ENCODE data around the gene TNFRSF1A. TPM values are rescaled to one million over a fixed set of nuclear protein-coding genes. Genes with fewer than 3 reads are reported as not detected.

The TNFRSF1A gene
- total and polyA plus RNA-seq, 9 of the 15 experiments (the other 6 are each of a cell fraction or from before 2014, with no cell fraction given), result 0.76 to 43.5 (median 30.0) TPM

DNA sequence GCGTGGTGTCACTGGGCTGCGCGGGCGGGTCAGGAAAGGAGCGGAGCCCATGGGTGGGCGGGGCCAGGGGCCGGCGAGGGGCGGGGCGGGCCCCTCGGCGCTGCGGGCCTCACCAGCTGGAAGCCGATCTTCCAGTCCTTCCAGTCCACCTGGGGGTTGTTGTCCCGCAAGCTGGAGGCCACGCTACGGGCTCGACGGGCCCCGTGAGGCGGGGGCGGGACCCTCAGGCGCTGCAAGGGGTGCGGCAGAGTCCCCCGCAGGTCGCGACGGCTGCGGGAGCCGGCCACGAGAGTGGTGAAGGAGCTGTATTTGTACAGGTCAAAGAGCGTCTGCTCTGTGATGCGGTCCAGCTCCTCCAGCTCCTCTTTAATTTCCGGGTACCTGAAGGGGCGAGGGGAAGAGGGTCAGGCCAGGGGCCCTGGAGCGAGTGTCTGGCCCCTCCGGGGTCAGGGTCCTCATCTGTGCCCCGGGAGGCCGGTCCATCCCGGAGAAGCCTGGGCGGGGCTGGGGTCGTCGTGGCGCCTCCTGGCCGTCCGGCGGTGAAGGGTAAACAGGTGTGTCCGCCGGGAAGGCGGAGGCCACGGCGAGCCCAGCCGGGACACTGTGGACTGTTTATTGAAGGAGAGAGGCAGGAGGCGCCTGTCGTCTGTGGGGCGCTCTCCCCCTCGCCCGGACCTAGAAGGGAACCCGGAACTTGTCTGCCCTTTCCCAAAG lies 21.6 kb upstream of the TNFRSF1A start (continued):
- TF ChIP-seq, protein P1, sequence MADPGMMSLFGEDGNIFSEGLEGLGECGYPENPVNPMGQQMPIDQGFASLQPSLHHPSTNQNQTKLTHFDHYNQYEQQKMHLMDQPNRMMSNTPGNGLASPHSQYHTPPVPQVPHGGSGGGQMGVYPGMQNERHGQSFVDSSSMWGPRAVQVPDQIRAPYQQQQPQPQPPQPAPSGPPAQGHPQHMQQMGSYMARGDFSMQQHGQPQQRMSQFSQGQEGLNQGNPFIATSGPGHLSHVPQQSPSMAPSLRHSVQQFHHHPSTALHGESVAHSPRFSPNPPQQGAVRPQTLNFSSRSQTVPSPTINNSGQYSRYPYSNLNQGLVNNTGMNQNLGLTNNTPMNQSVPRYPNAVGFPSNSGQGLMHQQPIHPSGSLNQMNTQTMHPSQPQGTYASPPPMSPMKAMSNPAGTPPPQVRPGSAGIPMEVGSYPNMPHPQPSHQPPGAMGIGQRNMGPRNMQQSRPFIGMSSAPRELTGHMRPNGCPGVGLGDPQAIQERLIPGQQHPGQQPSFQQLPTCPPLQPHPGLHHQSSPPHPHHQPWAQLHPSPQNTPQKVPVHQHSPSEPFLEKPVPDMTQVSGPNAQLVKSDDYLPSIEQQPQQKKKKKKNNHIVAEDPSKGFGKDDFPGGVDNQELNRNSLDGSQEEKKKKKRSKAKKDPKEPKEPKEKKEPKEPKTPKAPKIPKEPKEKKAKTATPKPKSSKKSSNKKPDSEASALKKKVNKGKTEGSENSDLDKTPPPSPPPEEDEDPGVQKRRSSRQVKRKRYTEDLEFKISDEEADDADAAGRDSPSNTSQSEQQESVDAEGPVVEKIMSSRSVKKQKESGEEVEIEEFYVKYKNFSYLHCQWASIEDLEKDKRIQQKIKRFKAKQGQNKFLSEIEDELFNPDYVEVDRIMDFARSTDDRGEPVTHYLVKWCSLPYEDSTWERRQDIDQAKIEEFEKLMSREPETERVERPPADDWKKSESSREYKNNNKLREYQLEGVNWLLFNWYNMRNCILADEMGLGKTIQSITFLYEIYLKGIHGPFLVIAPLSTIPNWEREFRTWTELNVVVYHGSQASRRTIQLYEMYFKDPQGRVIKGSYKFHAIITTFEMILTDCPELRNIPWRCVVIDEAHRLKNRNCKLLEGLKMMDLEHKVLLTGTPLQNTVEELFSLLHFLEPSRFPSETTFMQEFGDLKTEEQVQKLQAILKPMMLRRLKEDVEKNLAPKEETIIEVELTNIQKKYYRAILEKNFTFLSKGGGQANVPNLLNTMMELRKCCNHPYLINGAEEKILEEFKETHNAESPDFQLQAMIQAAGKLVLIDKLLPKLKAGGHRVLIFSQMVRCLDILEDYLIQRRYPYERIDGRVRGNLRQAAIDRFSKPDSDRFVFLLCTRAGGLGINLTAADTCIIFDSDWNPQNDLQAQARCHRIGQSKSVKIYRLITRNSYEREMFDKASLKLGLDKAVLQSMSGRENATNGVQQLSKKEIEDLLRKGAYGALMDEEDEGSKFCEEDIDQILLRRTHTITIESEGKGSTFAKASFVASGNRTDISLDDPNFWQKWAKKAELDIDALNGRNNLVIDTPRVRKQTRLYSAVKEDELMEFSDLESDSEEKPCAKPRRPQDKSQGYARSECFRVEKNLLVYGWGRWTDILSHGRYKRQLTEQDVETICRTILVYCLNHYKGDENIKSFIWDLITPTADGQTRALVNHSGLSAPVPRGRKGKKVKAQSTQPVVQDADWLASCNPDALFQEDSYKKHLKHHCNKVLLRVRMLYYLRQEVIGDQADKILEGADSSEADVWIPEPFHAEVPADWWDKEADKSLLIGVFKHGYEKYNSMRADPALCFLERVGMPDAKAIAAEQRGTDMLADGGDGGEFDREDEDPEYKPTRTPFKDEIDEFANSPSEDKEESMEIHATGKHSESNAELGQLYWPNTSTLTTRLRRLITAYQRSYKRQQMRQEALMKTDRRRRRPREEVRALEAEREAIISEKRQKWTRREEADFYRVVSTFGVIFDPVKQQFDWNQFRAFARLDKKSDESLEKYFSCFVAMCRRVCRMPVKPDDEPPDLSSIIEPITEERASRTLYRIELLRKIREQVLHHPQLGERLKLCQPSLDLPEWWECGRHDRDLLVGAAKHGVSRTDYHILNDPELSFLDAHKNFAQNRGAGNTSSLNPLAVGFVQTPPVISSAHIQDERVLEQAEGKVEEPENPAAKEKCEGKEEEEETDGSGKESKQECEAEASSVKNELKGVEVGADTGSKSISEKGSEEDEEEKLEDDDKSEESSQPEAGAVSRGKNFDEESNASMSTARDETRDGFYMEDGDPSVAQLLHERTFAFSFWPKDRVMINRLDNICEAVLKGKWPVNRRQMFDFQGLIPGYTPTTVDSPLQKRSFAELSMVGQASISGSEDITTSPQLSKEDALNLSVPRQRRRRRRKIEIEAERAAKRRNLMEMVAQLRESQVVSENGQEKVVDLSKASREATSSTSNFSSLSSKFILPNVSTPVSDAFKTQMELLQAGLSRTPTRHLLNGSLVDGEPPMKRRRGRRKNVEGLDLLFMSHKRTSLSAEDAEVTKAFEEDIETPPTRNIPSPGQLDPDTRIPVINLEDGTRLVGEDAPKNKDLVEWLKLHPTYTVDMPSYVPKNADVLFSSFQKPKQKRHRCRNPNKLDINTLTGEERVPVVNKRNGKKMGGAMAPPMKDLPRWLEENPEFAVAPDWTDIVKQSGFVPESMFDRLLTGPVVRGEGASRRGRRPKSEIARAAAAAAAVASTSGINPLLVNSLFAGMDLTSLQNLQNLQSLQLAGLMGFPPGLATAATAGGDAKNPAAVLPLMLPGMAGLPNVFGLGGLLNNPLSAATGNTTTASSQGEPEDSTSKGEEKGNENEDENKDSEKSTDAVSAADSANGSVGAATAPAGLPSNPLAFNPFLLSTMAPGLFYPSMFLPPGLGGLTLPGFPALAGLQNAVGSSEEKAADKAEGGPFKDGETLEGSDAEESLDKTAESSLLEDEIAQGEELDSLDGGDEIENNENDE (IDR thresholded peaks at IDR 0.05; ENCODE audit: low read depth, low read length), result no peak
- TF ChIP-seq ARNT (IDR thresholded peaks at IDR 0.05) (no peak), PTTG1 (tag; IDR thresholded peaks at IDR 0.05; ENCODE audit: low read depth) (no peak), TCFL5 (CRISPR knock-in tag; conservative IDR thresholded peaks at IDR 0.05) (no peak), HMGN3 (IDR thresholded peaks at IDR 0.05; ENCODE audit: borderline replicate concordance, extremely low read depth, insufficient read length, low read depth, low read length) (peak; percentile 34), PRPF4 (IDR thresholded peaks at IDR 0.05; ENCODE audit: insufficient read depth, low read depth, low read length, poor library complexity, severe bottlenecking) (no peak), NFRKB (IDR thresholded peaks at IDR 0.05; ENCODE audit: low read depth) (no peak), ZNF217 (CRISPR knock-in tag; IDR thresholded peaks at IDR 0.05) (no peak)
- TF ChIP-seq, protein P2, sequence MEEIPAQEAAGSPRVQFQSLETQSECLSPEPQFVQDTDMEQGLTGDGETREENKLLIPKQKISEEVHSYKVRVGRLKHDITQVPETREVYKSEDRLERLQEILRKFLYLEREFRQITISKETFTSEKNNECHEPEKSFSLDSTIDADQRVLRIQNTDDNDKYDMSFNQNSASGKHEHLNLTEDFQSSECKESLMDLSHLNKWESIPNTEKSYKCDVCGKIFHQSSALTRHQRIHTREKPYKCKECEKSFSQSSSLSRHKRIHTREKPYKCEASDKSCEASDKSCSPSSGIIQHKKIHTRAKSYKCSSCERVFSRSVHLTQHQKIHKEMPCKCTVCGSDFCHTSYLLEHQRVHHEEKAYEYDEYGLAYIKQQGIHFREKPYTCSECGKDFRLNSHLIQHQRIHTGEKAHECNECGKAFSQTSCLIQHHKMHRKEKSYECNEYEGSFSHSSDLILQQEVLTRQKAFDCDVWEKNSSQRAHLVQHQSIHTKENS (CRISPR knock-in tag; IDR thresholded peaks at IDR 0.05), result no peak

All from K562 (cell line).